Measurements from ENCODE around the gene KRT2.

Gene KRT2

GRCh38 chr12:52669426-52669825, 17.4 kb upstream of the KRT2 start:
- no peak overlapping the region for H3K4me3 ChIP-seq (ENCODE audit: low read length)
- no peak for DNase-seq (ENCODE audit: low read depth)
- TF ChIP-seq, protein P1, sequence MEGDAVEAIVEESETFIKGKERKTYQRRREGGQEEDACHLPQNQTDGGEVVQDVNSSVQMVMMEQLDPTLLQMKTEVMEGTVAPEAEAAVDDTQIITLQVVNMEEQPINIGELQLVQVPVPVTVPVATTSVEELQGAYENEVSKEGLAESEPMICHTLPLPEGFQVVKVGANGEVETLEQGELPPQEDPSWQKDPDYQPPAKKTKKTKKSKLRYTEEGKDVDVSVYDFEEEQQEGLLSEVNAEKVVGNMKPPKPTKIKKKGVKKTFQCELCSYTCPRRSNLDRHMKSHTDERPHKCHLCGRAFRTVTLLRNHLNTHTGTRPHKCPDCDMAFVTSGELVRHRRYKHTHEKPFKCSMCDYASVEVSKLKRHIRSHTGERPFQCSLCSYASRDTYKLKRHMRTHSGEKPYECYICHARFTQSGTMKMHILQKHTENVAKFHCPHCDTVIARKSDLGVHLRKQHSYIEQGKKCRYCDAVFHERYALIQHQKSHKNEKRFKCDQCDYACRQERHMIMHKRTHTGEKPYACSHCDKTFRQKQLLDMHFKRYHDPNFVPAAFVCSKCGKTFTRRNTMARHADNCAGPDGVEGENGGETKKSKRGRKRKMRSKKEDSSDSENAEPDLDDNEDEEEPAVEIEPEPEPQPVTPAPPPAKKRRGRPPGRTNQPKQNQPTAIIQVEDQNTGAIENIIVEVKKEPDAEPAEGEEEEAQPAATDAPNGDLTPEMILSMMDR (conservative IDR thresholded peaks at IDR 0.05; ENCODE audit: low read depth, low read length): no peak

GRCh38 chr12:52667931-52668330, 15.9 kb upstream of the KRT2 start:
- no peak for DNase-seq (ENCODE audit: low read depth)
- TF ChIP-seq, protein P1 (conservative IDR thresholded peaks at IDR 0.05; ENCODE audit: low read depth, low read length): no peak
- no peak overlapping the region for H3K4me3 ChIP-seq (ENCODE audit: low read length)

- no peak overlapping the region for H3K4me3 ChIP-seq (ENCODE audit: low read length)
- no peak for DNase-seq (ENCODE audit: low read depth)
- TF ChIP-seq, protein P1 (conservative IDR thresholded peaks at IDR 0.05; ENCODE audit: low read depth, low read length): no peak
Observed at GRCh38 chr12:52667509-52667908, 15.5 kb upstream of the KRT2 start.

DNA sequence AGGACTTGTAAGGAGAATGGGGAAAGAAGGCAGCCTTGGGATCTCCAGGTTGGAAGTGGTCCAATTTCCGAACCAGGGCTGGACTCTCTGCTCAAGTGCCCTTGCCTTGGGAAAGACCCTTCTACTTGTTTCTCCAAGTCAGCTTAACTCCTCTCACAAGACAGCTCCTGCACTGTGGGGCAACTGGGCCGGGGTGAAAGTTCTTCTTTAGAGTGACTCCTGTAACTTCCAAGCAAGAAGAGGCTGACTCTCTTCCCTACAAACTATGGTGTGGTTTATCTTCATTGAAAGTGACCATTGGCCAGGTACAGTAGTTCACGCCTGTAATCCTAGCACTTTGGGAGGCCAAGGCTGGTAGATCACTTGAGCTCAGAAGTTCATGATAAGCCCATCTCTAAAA, 14.5 kb upstream of the KRT2 start:
- DNase-seq (ENCODE audit: low read depth): no peak
- TF ChIP-seq, protein P1 (conservative IDR thresholded peaks at IDR 0.05; ENCODE audit: low read depth, low read length): no peak
- H3K4me3 ChIP-seq (ENCODE audit: low read length): no peak overlapping the region

DNA sequence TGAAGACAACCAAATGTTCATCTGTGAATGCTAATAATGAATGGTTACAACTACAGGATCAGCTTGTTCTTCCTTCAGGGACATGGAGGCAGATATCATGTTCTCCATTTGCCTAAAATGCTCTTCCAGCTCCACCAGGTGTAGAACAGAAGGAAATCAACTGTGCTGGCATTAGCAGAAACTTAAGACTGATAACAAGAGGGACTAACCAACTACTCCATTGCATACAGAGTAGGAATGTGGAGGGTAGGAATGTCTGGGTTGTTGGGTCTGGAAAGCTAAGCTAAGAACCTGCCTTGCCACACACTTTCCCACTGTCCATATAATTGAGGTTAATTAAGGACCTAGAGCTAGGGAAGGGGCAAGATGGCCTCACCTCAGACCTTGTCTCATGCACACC, 11.4 kb upstream of the KRT2 start:
- H3K4me3 ChIP-seq (ENCODE audit: low read length): no peak overlapping the region
- TF ChIP-seq, protein P1 (conservative IDR thresholded peaks at IDR 0.05; ENCODE audit: low read depth, low read length): no peak
- no peak for DNase-seq (ENCODE audit: low read depth)

DNA sequence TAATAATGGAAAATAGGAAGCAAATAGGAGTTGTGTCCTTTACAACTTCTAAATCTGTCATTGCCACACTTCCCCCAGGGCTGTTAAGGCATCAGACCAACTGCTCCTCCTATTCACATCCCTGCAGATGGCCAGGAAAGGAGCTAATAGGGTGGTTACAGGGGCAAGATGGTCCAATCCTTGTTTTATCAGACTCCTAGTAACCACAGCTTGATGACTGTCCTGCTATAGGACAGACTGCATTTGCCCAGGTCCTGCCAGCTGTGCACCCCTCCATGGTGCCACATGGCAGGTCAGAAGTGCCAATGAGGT, 10.9 kb upstream of the KRT2 start:
- DNase-seq (ENCODE audit: low read depth): no peak
- no peak overlapping the region for H3K4me3 ChIP-seq (ENCODE audit: low read length)
- TF ChIP-seq, protein P1 (conservative IDR thresholded peaks at IDR 0.05; ENCODE audit: low read depth, low read length): no peak

DNA sequence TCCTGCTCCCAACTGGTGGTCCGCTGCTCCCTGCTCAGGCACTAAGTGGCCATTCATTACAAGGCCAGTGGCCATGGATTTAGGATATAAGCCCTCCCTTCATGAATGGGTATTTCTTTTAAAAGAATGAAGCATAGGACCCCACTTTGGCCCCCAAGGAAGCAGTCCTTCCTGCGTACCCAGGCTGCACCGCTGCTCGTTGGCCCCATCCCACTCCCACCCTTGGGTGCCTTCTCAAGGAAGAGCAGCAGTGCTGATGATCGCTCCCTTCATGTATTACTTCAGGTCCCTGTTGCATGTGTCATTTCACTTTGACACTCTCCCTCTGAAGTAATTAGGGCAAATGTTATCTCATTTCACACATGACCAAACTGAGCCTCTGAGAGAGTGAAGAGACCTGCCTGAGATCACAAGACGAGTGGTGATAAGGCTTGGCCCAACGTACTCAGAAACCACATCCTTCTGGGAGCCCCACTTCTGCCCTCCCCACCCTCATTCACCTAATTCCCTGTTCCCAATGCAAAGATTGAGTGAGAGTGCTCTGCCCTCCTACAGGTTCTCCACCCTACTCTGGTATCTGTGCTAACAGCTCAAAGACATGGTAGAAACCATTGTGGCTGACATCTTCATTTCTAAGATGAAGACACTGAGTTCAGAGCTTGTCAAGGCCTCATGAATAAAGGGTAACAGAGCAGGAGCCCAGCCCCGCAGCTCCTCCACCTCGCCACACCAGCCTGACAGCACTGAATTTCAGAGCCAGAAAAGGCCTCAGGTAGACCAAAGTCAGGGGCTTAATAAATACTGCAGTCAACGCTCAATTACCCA, 10.3 kb upstream of the KRT2 start:
- DNase-seq (ENCODE audit: low read depth): no peak
- no peak overlapping the region for H3K4me3 ChIP-seq (ENCODE audit: low read length)

More for the DNA sequence above, 10.3 kb upstream of the KRT2 start:
- TF ChIP-seq, protein P1 (conservative IDR thresholded peaks at IDR 0.05; ENCODE audit: low read depth, low read length): no peak

Measured in retinal pigment epithelial cell (primary cell).